WTC11 (cell line): ENCODE data around the gene PNCK.

Experiments
- ATF3 ChIP-seq: sonication (generic); formaldehyde crosslinking; conservative IDR thresholded peaks from 2 replicates; pipeline ENCODE4 v1.8.1; 2022; ENCODE audit warnings: mild to moderate bottlenecking, missing genetic modification reagents
- CREB1 ChIP-seq: sonication (generic); formaldehyde crosslinking; IDR thresholded peaks from 2 replicates; pipeline ENCODE4 v1.8.0; 2023; ENCODE audit warnings: mild to moderate bottlenecking, missing genetic modification reagents
- CTCF ChIP-seq: fragments of 200-600 bp; IDR thresholded peaks from 2 replicates; pipeline ENCODE4 v1.8.0; 2022; ENCODE audit warnings: antibody characterized with exemption
- JUN ChIP-seq: sonication (generic); formaldehyde crosslinking; IDR thresholded peaks from 2 replicates; pipeline ENCODE4 v1.8.0; 2023; ENCODE audit warnings: mild to moderate bottlenecking, missing genetic modification reagents
- STAT6 ChIP-seq: sonication (generic); formaldehyde crosslinking; conservative IDR thresholded peaks from 2 replicates; pipeline ENCODE4 v1.8.1; 2023; ENCODE audit warnings: mild to moderate bottlenecking, low read depth, missing genetic modification reagents, moderate library complexity
- TF ChIP-seq, protein P1 (sequence below): sonication (generic); formaldehyde crosslinking; IDR thresholded peaks from 2 replicates; pipeline ENCODE4 v1.8.1; 2022; ENCODE audit warnings: mild to moderate bottlenecking, moderate library complexity, missing genetic modification reagents

- TF ChIP-seq CTCF (no peak), JUN (CRISPR knock-in tag) (no peak), STAT6 (no peak), ATF3 (CRISPR knock-in tag) (no peak), CREB1 (CRISPR knock-in tag) (no peak)
- TF ChIP-seq, protein P1, sequence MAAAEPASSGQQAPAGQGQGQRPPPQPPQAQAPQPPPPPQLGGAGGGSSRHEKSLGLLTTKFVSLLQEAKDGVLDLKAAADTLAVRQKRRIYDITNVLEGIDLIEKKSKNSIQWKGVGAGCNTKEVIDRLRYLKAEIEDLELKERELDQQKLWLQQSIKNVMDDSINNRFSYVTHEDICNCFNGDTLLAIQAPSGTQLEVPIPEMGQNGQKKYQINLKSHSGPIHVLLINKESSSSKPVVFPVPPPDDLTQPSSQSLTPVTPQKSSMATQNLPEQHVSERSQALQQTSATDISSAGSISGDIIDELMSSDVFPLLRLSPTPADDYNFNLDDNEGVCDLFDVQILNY (CRISPR knock-in tag), result no peak
These were observed 40.6 kb downstream of the PNCK start for GRCh38 chrX:153633048-153633447.
